Measurements from ENCODE around the gene RORB. TPM values are rescaled to one million over a fixed set of nuclear protein-coding genes. Genes with fewer than 3 reads are reported as not detected.

Gene RORB
- total RNA-seq, 1 donor from 2014 or later: 0.21 TPM

GRCh38 chr9:74517188-74517587 lies 20.1 kb downstream of the RORB start:
- Histone ChIP-seq H3K27me3 (no peaks in the 10 kb centered on the region), H3K27ac (no peak overlapping the region), H3K9me3 (no peaks in the 10 kb centered on the region), H3K4me3 (no peak overlapping the region), H3K36me3 (no peaks in the 10 kb centered on the region), H3K4me1 (no peaks in the 10 kb centered on the region)
- TF ChIP-seq CTCF (IDR thresholded peaks at IDR 0.05): no peak
- intact Hi-C loops (cut with DNase I): no loop called here
- no peak for DNase-seq (ENCODE audit: low spot score in 2 of 2)

GRCh38 chr9:74519419-74519818 lies 22.3 kb downstream of the RORB start:
- no peaks in the 10 kb centered on the region for H3K36me3 ChIP-seq
- H3K4me3 ChIP-seq: no peak overlapping the region
- H3K27me3 ChIP-seq: no peaks in the 10 kb centered on the region
- no peaks in the 10 kb centered on the region for H3K4me1 ChIP-seq
- H3K9me3 ChIP-seq: no peaks in the 10 kb centered on the region
- TF ChIP-seq CTCF (IDR thresholded peaks at IDR 0.05): no peak
- intact Hi-C loops (cut with DNase I): no loop called here
- no peak for DNase-seq (ENCODE audit: low spot score in 2 of 2)
- H3K27ac ChIP-seq: no peak overlapping the region

- no peak overlapping the region for H3K4me3 ChIP-seq
- H3K27ac ChIP-seq: no peak overlapping the region
- H3K27me3 ChIP-seq: no peaks in the 10 kb centered on the region
- intact Hi-C loops (cut with DNase I): no loop called here
- H3K36me3 ChIP-seq: no peaks in the 10 kb centered on the region
- TF ChIP-seq CTCF (IDR thresholded peaks at IDR 0.05): no peak
- H3K4me1 ChIP-seq: no peaks in the 10 kb centered on the region
- no peak for DNase-seq (ENCODE audit: low spot score in 2 of 2)
- no peaks in the 10 kb centered on the region for H3K9me3 ChIP-seq
These were observed 23.9 kb downstream of the RORB start for GRCh38 chr9:74521009-74521408.

GRCh38 chr9:74524289-74524688 lies 27.2 kb downstream of the RORB start:
- no peaks in the 10 kb centered on the region for H3K4me1 ChIP-seq
- intact Hi-C loops (cut with DNase I): no loop called here
- no peak for TF ChIP-seq CTCF (IDR thresholded peaks at IDR 0.05)

GRCh38 chr9:74526215-74526614 lies 29.1 kb downstream of the RORB start:
- Histone ChIP-seq H3K4me1 (no peaks in the 10 kb centered on the region), H3K27ac (no peak overlapping the region), H3K36me3 (no peaks in the 10 kb centered on the region), H3K4me3 (no peak overlapping the region), H3K27me3 (no peaks in the 10 kb centered on the region), H3K9me3 (no peaks in the 10 kb centered on the region)
- no peak for TF ChIP-seq CTCF (IDR thresholded peaks at IDR 0.05)
- no peak for DNase-seq (ENCODE audit: low spot score in 2 of 2)
- intact Hi-C loops (cut with DNase I): no loop called here

More at GRCh38 chr9:74524289-74524688, 27.2 kb downstream of the RORB start:
- H3K4me3 ChIP-seq: no peak overlapping the region
- no peaks in the 10 kb centered on the region for H3K9me3 ChIP-seq
- H3K27ac ChIP-seq: no peak overlapping the region
- no peaks in the 10 kb centered on the region for H3K27me3 ChIP-seq
- no peaks in the 10 kb centered on the region for H3K36me3 ChIP-seq
- no peak for DNase-seq (ENCODE audit: low spot score in 2 of 2)

GRCh38 chr9:74527718-74528117 lies 30.6 kb downstream of the RORB start:
- DNase-seq (ENCODE audit: low spot score in 2 of 2): no peak
- H3K27me3 ChIP-seq: no peaks in the 10 kb centered on the region
- intact Hi-C loops (cut with DNase I): no loop called here
- H3K36me3 ChIP-seq: no peaks in the 10 kb centered on the region
- no peaks in the 10 kb centered on the region for H3K4me1 ChIP-seq
- H3K9me3 ChIP-seq: no peaks in the 10 kb centered on the region
- no peak overlapping the region for H3K4me3 ChIP-seq
- H3K27ac ChIP-seq: no peak overlapping the region
- no peak for TF ChIP-seq CTCF (IDR thresholded peaks at IDR 0.05)

Measured in ascending aorta (tissue), 2 donors.